Esophagus squamous epithelium (tissue), 5 donors: ENCODE measurements around the gene IL12B. TPM values are rescaled to one million over a fixed set of nuclear protein-coding genes. Genes with fewer than 3 reads are reported as not detected.
A peak's percentile ranks its signal among the peaks of the same experiment; 100 is the strongest.

Experiments used
- DNase-seq: peaks from one replicate; lab custom pipeline; 2025; lab: John Stamatoyannopoulos, UW
- H3K27ac ChIP-seq, 4 donors: fragments of 200-600 bp; sonication (generic); one replicate each; pipeline ENCODE4 v1.5.1; 2016 to 2019; ENCODE audit warnings: mild to moderate bottlenecking in 1 of 4
- H3K27me3 ChIP-seq, 4 donors: fragments of 200-600 bp; sonication (generic); 1 replicate in 3 of 4; 2 replicates in 1 of 4; pipeline versions ENCODE4 v1.5.1 to v1.6.0; 2017 to 2021; ENCODE audit warnings: antibody characterized with exemption in 1 of 4
- H3K36me3 ChIP-seq, 3 donors: fragments of 200-600 bp; sonication (generic); one replicate each; pipeline ENCODE4 v1.5.1; 2016 to 2019
- H3K4me1 ChIP-seq, 3 donors: fragments of 200-600 bp; sonication (generic); one replicate each; pipeline ENCODE4 v1.5.1; 2017 to 2019
- H3K4me3 ChIP-seq, 4 donors: fragments of 200-600 bp; sonication (generic); 1 replicate in 3 of 4; 2 replicates in 1 of 4; pipeline ENCODE4 v1.5.1; 2016 to 2019; ENCODE audit warnings: mild to moderate bottlenecking in 2 of 4, moderate library complexity in 1 of 4
- H3K9me3 ChIP-seq, 3 donors: fragments of 200-600 bp; sonication (generic); one replicate each; pipeline ENCODE4 v1.5.1; 2016 to 2019
- CTCF ChIP-seq, 6 experiments: fragments of 450-650 bp in 4 of 6; fragments of 200-600 bp in 2 of 6; sonication (generic) in 2 of 6; IDR thresholded peaks; one replicate each; pipeline ENCODE4 v1.5.1; 2016 to 2019; ENCODE audit warnings: antibody characterized with exemption in 6 of 6, mild to moderate bottlenecking in 4 of 6, moderate library complexity in 4 of 6
- POLR2A ChIP-seq, 4 donors: fragments of 450-650 bp; IDR thresholded peaks; one replicate each; pipeline ENCODE4 v1.6.1; 2017; ENCODE audit warnings: antibody characterized with exemption in 4 of 4, mild to moderate bottlenecking in 4 of 4, moderate library complexity in 3 of 4
- WGBS, 2 donors: methylation state at CpG; one replicate each; pipeline ENCODE4 v1.1.5; 2018; 5-methylcytosine and 5-hydroxymethylcytosine counted together
- intact Hi-C: fragments of 100-400 bp; cut with DNase I; formaldehyde crosslinking; loops from one replicate; pipeline ENCODE4 v1.15.0; 2022
- total RNA-seq, 4 donors: library from RNA; depleted of rRNA; stranded (reverse); fragments of >200 nt; gene quantifications; one replicate each; pipeline ENCODE4 v1.1.0, GENCODE V29; 2016
- donor health status: DM: yes; HTN: yes; CAD: no.

IL12B gene
- total RNA-seq, 4 donors from 2014 or later: not detected

- peak in 5 of 6 experiments; percentile 50 to 71 (median 55) for TF ChIP-seq CTCF (IDR thresholded peaks at IDR 0.05)
- no peak for TF ChIP-seq POLR2A (IDR thresholded peaks at IDR 0.05)
- no peak for DNase-seq
- 59 to 69% methylated on average over 5 to 6 of the region's 9 CpGs for WGBS, 2 donors
- Histone ChIP-seq H3K27ac (no peak overlapping the region), H3K36me3 (no peaks in the 10 kb centered on the region), H3K9me3 (no peaks in the 10 kb centered on the region), H3K4me1 (no peaks in the 10 kb centered on the region), H3K27me3 (peaks cover 0 to 15% (median 0%) of the 10 kb centered on the region in 4 donors), H3K4me3 (no peak overlapping the region)
- intact Hi-C loops: loop anchor here (5.0 kb wide), 1 partner anchor 159 kb away; no protein-coding TSS in a partner anchor
These were observed 13.5 kb downstream of the IL12B start for GRCh38 chr5:159316519-159317383.

- WGBS, 2 donors: 89 to 100% methylated on average over 1 to 2 of the region's 2 CpGs
- TF ChIP-seq CTCF (IDR thresholded peaks at IDR 0.05) (no peak), POLR2A (IDR thresholded peaks at IDR 0.05) (no peak)
- DNase-seq: no peak
- H3K36me3 ChIP-seq: no peaks in the 10 kb centered on the region
- no peaks in the 10 kb centered on the region for H3K9me3 ChIP-seq
- intact Hi-C loops: no loop called here
- no peak overlapping the region for H3K4me3 ChIP-seq
- H3K27ac ChIP-seq: no peak overlapping the region
- peaks cover 0 to 38% (median 2%) of the 10 kb centered on the region in 4 donors for H3K27me3 ChIP-seq
- H3K4me1 ChIP-seq: peaks cover 0 to 11% (median 3%) of the 10 kb centered on the region in 3 donors
These were observed 17.1 kb downstream of the IL12B start for GRCh38 chr5:159313197-159313596.

- H3K36me3 ChIP-seq: no peaks in the 10 kb centered on the region
- H3K9me3 ChIP-seq: no peaks in the 10 kb centered on the region
- 37 to 45% methylated on average over 7 of the region's 7 CpGs for WGBS, 2 donors
- peak overlapping the region; percentile 10 to 48 (median 25) for H3K4me3 ChIP-seq
- H3K4me1 ChIP-seq: peaks cover 0 to 11% (median 3%) of the 10 kb centered on the region in 3 donors
- no peak for DNase-seq
- no peak overlapping the region for H3K27ac ChIP-seq
- intact Hi-C loops: no loop called here
- H3K27me3 ChIP-seq: peaks cover 0 to 38% (median 2%) of the 10 kb centered on the region in 4 donors
- no peak for TF ChIP-seq POLR2A (IDR thresholded peaks at IDR 0.05)
- TF ChIP-seq CTCF (IDR thresholded peaks at IDR 0.05): no peak
These were observed 19.2 kb downstream of the IL12B start for GRCh38 chr5:159311063-159311462.

- Histone ChIP-seq H3K27me3 (peaks cover 0 to 38% (median 2%) of the 10 kb centered on the region in 4 donors), H3K27ac (no peak overlapping the region), H3K9me3 (no peaks in the 10 kb centered on the region), H3K36me3 (no peaks in the 10 kb centered on the region), H3K4me3 (peak overlapping the region; percentile 10 to 48 (median 25)), H3K4me1 (peaks cover 0 to 13% (median 3%) of the 10 kb centered on the region in 3 donors)
- intact Hi-C loops: no loop called here
- DNase-seq: peak; percentile 4
- TF ChIP-seq POLR2A (IDR thresholded peaks at IDR 0.05) (no peak), CTCF (IDR thresholded peaks at IDR 0.05) (no peak)
- WGBS, 2 donors: 0 to 7% methylated on average over 4 to 11 of the region's 26 CpGs
These were observed 19.8 kb downstream of the IL12B start for GRCh38 chr5:159310511-159310910.
